Stimulated activated naive CD8-positive, alpha-beta T cell treated with anti-CD3 and anti-CD28 coated beads, Interleukin-15, Interleukin-2, amounts not matched to agents 100 U/mL and 50 U/mL, for 24 hours (primary cell): ENCODE measurements around the gene LRBA.

Source experiments
- ATAC-seq: fragments of 150-1000 bp; cut with Tn5 transposase; one replicate; pipeline ENCODE4 v1.10.0; 2021
- DNase-seq: peaks from one replicate; pipeline ENCODE4 v3.0.0; 2021

The LRBA gene

GRCh38 chr4:150247184-150247583 lies 767.9 kb downstream of the LRBA start:
- DNase-seq = no peak
- no peak for ATAC-seq

DNA sequence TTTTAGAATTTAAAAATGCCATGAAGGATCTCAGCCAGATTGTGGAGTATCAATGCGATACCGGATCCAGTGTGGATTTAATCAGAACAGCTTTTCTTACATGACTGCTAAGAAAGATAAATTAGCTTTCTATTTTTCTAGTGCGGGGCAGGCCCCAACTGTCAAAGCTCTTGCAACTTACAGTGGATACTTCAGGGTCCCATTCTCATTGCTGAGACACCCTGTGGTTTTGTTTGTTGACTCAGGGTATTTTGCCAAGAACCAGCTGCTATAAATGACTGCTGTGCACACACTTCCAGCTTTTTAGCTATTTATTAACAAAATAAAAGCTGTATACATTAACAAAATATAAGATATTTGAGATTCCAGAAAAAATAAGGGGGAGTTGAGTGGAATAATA lies 770.5 kb downstream of the LRBA start:
- DNase-seq (no peak), ATAC-seq (no peak)

- no peak for ATAC-seq
- no peak for DNase-seq
These were observed 771.2 kb downstream of the LRBA start for GRCh38 chr4:150243932-150244331.

GRCh38 chr4:150242820-150243458 lies 772.1 kb downstream of the LRBA start:
- DNase-seq (no peak), ATAC-seq (no peak)

- no peak for ATAC-seq
- DNase-seq = no peak
These were observed 775.1 kb downstream of the LRBA start for GRCh38 chr4:150240011-150240410.

DNA sequence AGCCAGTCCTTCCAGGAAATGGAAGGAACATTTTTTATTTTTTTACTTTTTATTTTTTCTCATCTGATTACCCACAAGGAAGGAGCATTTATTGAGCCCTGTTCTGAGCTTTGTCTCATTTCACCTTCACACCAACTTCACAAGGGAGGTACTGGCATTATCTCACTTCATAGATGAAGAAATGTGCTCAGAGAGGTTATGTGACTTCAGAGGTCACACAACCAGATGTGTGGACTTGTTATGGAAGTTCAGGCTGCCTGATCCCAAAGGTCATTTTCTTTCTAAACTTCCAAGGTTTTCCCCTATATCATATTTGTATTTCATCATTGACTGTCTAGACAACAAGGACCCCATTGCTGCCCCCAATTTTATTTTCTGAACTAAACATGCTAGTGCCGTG lies 776.5 kb downstream of the LRBA start:
- no peak for DNase-seq

DNA sequence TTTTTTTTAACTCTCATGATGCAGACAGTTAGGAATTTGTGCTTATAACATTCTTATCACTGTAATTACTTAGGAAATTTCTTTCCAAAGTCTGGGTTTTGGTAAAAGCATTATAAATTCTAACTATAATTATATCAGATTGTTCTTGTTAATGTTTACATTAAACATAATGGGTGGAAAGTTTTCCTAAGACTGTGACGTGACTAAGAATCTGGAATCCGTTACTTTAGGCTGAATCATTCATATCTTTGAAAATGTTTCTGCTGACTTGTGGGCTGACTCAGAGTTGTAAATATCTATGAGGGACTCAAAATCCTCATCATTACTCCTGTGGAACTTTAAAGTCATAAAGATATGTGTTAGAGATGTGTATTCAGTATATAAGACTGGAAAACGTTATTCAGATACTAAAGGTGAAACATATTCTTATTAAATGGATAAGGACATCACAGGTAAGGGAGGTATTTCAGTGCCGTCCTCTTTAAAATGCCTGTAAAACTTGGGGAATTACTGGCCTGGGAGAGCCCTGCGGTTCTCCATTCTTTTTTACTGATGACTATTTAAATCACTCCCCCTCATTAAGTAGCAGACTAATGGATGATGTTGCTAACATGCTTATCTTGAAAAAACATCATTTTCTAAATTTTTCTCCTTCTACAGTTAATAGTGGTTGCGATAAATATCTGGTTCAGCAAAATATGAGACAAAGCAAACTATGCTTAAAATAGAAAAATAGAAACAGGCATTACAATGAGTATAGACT lies 777.8 kb downstream of the LRBA start:
- DNase-seq (no peak), ATAC-seq (no peak)

More for the DNA sequence above, 776.5 kb downstream of the LRBA start:
- ATAC-seq = no peak

- DNase-seq (no peak), ATAC-seq (no peak)
These were observed 778.5 kb downstream of the LRBA start for GRCh38 chr4:150236626-150237025.

- no peak for DNase-seq
- no peak for ATAC-seq
These were observed 779.2 kb downstream of the LRBA start for GRCh38 chr4:150235808-150236271.

- no peak for ATAC-seq
- DNase-seq = no peak
These were observed 779.8 kb downstream of the LRBA start for GRCh38 chr4:150235317-150235716.

GRCh38 chr4:150234246-150234645 lies 780.8 kb downstream of the LRBA start:
- DNase-seq = no peak
- ATAC-seq = no peak

DNA sequence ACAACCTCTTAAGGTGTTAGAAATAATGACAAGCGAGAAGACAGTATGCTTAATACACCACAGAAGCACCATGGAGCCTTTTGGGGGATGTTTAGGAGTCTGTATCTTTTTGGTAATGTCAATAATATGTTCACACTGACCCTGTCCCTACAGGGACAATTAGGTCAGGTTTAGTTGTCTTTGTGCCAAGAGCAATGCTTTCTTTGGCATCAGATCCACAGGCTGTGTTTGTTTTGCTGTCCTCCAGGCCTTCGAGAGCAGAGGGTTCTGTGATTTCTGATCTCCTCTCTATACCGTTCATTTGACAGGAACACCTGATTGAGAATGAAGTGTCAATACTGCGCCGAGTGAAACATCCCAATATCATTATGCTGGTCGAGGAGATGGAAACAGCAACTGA lies 783.1 kb downstream of the LRBA start:
- no peak for ATAC-seq

DNA sequence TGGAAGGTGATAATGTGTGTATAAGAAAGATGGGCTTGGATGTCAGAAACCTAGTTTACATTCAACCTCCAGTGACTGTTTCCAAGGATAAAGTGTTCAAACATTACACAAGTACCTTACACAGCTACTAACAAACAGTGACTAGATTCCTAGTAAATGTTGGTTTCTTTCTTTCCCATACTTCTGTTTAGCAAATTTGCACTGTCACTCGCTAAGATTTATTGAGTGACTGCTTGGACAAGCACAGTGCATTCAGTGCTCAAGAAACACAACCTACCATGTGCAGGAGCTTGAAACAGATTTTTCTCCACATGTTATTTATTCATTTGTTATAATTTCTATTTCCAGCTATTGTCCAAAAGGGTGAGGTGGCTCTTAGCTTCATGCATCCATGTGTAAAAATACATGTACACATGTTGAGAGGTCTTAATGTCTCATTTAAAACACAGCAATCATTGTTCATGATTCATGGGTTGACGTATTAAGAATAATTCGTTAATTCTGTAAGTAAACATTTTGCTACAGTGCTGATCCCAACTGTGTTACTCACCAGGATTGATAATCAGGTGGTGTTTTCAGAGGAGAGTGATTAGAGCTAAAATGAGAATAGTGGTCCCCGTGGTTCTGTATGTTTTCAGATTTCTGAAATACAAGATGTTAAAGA lies 783.8 kb downstream of the LRBA start:
- DNase-seq = no peak
- no peak for ATAC-seq

More for the DNA sequence above, 783.1 kb downstream of the LRBA start:
- no peak for DNase-seq

- DNase-seq = no peak
- ATAC-seq = no peak
These were observed 784.5 kb downstream of the LRBA start for GRCh38 chr4:150230561-150230960.

DNA sequence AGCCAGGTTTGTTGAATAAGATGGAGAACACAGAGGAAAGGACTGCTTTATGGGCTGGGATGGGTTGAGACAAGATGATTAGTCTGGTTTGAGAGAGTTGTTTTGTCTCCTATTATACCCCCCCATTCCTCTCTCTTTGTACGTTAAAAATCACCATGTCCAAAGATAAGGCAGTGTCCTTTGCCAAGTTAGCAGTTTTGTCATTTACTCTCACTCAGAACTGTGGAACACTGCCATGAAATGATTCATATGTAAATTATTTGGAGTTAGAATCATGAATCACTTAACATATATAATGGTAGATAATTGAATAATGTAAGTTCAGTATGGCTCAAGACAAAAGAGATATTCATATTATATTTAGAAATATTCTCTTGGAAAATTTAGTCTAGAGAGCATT lies 785.6 kb downstream of the LRBA start:
- ATAC-seq (no peak), DNase-seq (no peak)

DNA sequence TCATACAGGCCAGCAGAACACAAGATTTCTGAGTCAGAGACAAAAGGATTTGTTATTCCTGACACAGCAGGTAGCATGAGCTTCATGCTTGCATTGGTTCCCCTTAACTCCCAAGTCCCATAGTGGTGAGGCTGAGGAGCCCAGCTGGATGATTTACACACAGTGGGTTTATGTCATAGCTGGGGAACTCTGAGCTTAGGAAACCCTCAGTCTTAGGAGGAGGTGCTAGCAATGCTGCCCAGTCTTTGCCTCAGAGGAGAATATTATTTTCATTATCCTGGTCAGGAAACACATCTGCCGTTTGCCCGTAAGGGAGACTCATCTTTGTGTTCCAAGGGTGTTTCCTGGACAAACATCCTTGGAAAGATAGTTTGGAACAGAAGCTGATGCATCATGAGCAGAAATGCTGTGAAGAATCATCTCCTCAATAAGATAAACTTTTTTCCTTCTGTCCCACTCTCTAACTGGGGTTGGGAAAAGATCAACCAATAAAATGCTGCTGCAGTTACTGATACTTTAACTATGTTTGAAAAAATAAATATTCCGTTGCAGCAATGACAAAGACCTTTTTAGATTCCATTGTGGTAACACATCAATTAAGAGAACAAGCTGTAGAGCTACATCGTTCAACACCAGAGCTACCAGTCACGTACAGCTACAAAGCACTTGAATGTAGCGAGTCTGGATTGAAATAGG lies 790.0 kb downstream of the LRBA start:
- no peak for DNase-seq
- no peak for ATAC-seq

DNA sequence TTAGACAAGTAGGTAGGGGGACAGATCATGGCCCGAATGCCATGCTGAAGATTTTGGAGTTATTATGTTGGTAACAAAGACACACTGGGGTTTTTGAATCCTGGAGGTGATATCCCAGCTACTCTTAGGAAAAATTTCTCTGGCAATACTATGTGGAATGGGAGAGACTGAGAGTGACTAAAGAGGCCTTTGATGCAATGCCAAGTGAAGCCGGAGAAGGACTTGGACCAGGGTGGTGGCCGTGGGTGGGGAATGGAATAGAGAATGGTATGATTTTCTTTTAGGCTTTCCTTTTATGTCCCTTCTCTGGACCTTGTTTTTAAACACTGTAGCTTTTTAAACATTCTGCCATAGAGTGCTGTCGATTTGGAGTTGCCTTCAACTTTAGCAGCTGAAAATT lies 795.2 kb downstream of the LRBA start:
- no peak for ATAC-seq
- DNase-seq = no peak

DNA sequence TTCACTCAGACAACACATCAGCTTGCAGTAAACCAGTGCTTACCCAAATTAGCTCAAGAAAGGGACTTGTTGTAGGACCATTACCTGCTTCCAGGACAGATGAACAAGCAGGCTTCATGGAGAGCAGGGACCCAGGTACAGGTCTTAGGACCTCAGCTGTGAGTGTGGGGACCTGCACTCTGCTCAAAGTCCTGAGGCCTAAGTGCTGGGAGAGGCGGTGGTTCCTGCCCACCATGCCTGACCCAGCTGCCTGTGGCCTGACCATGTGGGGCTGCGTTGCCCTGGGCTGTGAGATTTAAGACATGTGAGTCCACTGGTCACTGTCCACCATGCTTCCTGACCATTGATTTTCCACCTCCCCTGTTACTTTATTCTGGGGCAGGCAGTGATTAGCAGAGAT lies 796.6 kb downstream of the LRBA start:
- ATAC-seq (no peak), DNase-seq (no peak)

- no peak for ATAC-seq
- DNase-seq = no peak
These were observed 797.3 kb downstream of the LRBA start for GRCh38 chr4:150217808-150218207.

DNA sequence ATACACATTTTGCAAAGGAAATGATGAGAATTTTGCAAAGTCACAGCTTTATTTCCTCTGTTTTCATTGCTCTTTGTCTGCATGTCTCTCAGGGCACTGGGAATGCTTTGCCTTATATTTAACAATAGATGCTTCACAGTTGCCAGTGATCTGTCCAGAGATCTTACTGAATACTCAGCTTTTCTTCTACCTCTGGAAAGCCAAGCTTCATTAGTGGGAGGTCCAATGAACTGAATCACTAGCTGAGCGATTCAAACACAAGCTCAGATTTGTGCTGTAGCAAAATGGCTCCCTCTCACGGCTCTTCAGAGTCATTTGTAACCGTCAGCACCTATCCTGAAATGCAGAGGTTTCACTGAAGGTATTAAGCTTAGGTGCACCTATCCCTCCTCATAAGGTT lies 797.9 kb downstream of the LRBA start:
- ATAC-seq (no peak), DNase-seq (no peak)

- DNase-seq = no peak
- no peak for ATAC-seq
These were observed 798.4 kb downstream of the LRBA start for GRCh38 chr4:150216726-150217125.

DNA sequence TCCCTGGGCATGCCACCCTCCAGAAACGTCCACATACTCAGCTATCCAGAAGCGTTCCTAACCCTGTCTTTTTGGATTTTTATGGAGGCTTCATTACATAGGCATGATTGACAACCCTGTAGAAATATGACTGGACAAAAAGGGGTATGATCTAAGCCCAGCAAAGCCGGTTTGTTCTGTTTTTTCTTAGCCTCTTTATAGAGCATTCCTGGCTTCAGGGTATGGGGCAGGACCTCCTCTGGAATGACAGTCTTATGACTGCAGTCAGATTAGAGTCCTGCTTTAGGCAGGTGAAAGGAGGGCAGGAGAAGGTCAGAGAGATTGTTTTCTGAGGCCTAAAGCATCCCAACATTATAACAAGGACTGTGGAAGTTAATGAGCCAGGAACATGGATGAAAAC lies 799.5 kb downstream of the LRBA start:
- ATAC-seq (no peak), DNase-seq (no peak)
